Adrenal gland (tissue), 5 donors: Measurements from ENCODE around the gene RINL.

ENCODE experiments used
- CTCF ChIP-seq, 6 experiments: fragments of 450-650 bp in 4 of 6; fragments of 200-600 bp in 2 of 6; sonication (generic) in 1 of 6; IDR thresholded peaks; 1 replicate in 5 of 6; 2 replicates in 1 of 6; pipeline versions ENCODE4 v1.5.1 to v1.8.0; 2016 to 2021; ENCODE audit warnings: antibody characterized with exemption in 6 of 6, mild to moderate bottlenecking in 2 of 6, moderate library complexity in 1 of 6
- POLR2A ChIP-seq, 2 donors: fragments of 450-650 bp; IDR thresholded peaks; one replicate each; pipeline ENCODE4 v1.6.1; 2017; ENCODE audit warnings: antibody characterized with exemption in 2 of 2, mild to moderate bottlenecking in 2 of 2, moderate library complexity in 1 of 2
- donor health status: DM: no; HTN: no; CAD: no.

GRCh38 chr19:38893341-38893771 lies 15.3 kb upstream of the RINL start:
- TF ChIP-seq CTCF (IDR thresholded peaks at IDR 0.05) (no peak), POLR2A (IDR thresholded peaks at IDR 0.05) (peak in 1 of 2 donors; percentile 15)
